Trophoblast cell (in vitro differentiated cells and primary cell): ENCODE measurements around the gene OSGEP.

Experiments used
- DNase-seq, 2 donors: peaks; one replicate each; pipeline ENCODE4 v3.0.0-alpha.2; 2016
- H2AFZ ChIP-seq: 2 replicates; pipeline ENCODE4 v1.6.1; 2013; ENCODE audit warnings: low read length, moderate library complexity, mild to moderate bottlenecking; ENCODE audit not compliant: insufficient read depth, poor library complexity
- H2AK5ac ChIP-seq: 2 replicates; pipeline ENCODE4 v1.6.1; 2013; ENCODE audit warnings: mild to moderate bottlenecking, low read length
- H2BK120ac ChIP-seq: 2 replicates; pipeline ENCODE4 v1.6.1; 2013; ENCODE audit warnings: low read length, mild to moderate bottlenecking, moderate library complexity; ENCODE audit not compliant: insufficient read depth, poor library complexity
- H2BK12ac ChIP-seq: 2 replicates; pipeline ENCODE4 v1.6.1; 2013; ENCODE audit warnings: mild to moderate bottlenecking, low read length, moderate library complexity
- H2BK5ac ChIP-seq: 2 replicates; pipeline ENCODE4 v1.6.1; 2013; ENCODE audit warnings: low read length, low read depth, moderate library complexity, mild to moderate bottlenecking; ENCODE audit not compliant: poor library complexity
- H3K14ac ChIP-seq: 2 replicates; pipeline ENCODE4 v1.6.1; 2013; ENCODE audit warnings: mild to moderate bottlenecking, low read length
- H3K18ac ChIP-seq: 2 replicates; pipeline ENCODE4 v1.6.1; 2013; ENCODE audit warnings: mild to moderate bottlenecking, low read length
- H3K23ac ChIP-seq: 2 replicates; pipeline ENCODE4 v1.6.1; 2013; ENCODE audit warnings: low read length
- H3K27ac ChIP-seq: 2 replicates; pipeline ENCODE4 v1.5.1; 2013; ENCODE audit warnings: low read depth, mild to moderate bottlenecking, inconsistent platforms, low read length, moderate library complexity
- H3K27me3 ChIP-seq: 2 replicates; pipeline ENCODE4 v1.6.1; 2013; ENCODE audit warnings: inconsistent platforms, mild to moderate bottlenecking, low read length, moderate library complexity; ENCODE audit not compliant: insufficient read depth
- H3K36me3 ChIP-seq, 2 experiments: 1 replicate in 1 of 2; 2 replicates in 1 of 2; pipeline ENCODE4 v1.6.1; 2013; ENCODE audit warnings: low read length in 2 of 2, mild to moderate bottlenecking in 2 of 2, moderate library complexity in 1 of 2; ENCODE audit not compliant: insufficient read depth in 2 of 2, control insufficient read depth in 1 of 2
- H3K4ac ChIP-seq: 2 replicates; pipeline ENCODE4 v1.6.1; 2013; ENCODE audit warnings: low read depth, mild to moderate bottlenecking, low read length, moderate library complexity
- H3K4me1 ChIP-seq, 2 experiments: 1 replicate in 1 of 2; 2 replicates in 1 of 2; pipeline ENCODE4 v1.6.1; 2013; ENCODE audit warnings: low read length in 2 of 2, mild to moderate bottlenecking in 2 of 2, moderate library complexity in 1 of 2; ENCODE audit not compliant: insufficient read depth in 2 of 2, control insufficient read depth in 1 of 2
- H3K4me2 ChIP-seq: 2 replicates; pipeline ENCODE4 v1.6.1; 2013; ENCODE audit warnings: inconsistent platforms, mild to moderate bottlenecking, low read length, moderate library complexity
- H3K4me3 ChIP-seq: 2 replicates; pipeline ENCODE4 v1.5.1; 2013; ENCODE audit warnings: mild to moderate bottlenecking, low read depth, low read length, inconsistent platforms
- H3K79me1 ChIP-seq: one replicate; pipeline ENCODE4 v1.6.1; 2013; ENCODE audit warnings: low read length
- H3K79me2 ChIP-seq: 2 replicates; pipeline ENCODE4 v1.6.1; 2013; ENCODE audit warnings: low read length, mild to moderate bottlenecking; ENCODE audit not compliant: control insufficient read depth, insufficient read depth, poor library complexity
- H3K9ac ChIP-seq: 2 replicates; pipeline ENCODE4 v1.6.1; 2013; ENCODE audit warnings: mild to moderate bottlenecking, low read length
- H3K9me3 ChIP-seq: 2 replicates; pipeline ENCODE4 v1.6.1; 2013; ENCODE audit warnings: low read depth, mild to moderate bottlenecking, control low read depth, inconsistent platforms, low read length; ENCODE audit not compliant: insufficient read depth
- H4K12ac ChIP-seq: 2 replicates; pipeline ENCODE4 v1.6.1; 2013; ENCODE audit warnings: low read depth, mild to moderate bottlenecking, low read length, moderate library complexity
- H4K8ac ChIP-seq: 2 replicates; pipeline ENCODE4 v1.6.1; 2013; ENCODE audit warnings: low read depth, mild to moderate bottlenecking, low read length, moderate library complexity
- H4K91ac ChIP-seq: one replicate; pipeline ENCODE4 v1.6.1; 2013; ENCODE audit warnings: low read depth, mild to moderate bottlenecking, low read length, moderate library complexity
- WGBS: extraction: QIAGEN DNeasy Blood & Tissue Kit; methylation state at CpG from one replicate; pipeline ENCODE4 v1.1.7; 2013; ENCODE audit warnings: missing lambda C conversion rate; ENCODE audit not compliant: insufficient read length, insufficient coverage; ENCODE audit errors: extremely low coverage; 5-methylcytosine and 5-hydroxymethylcytosine counted together

OSGEP gene

DNA sequence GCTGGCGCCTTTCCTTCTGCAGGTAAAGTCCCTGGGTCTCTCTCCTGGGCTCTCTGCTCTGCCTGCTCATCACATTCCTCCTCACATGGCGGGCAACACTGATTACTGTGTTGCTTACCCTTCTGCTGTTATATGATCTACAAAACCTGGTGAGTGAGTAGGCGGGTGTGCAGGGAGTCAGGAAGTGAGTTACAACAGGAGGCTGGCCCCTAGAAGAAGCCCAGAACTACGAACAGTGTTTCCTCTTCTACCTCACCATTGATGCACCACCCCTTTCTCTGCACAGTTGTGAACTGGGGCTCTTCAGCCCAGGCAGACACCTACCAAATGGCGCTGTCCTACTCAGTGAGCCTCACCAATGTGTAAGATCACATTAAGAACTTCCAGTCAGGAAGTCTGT, 13.7 kb downstream of the OSGEP start:
- Histone ChIP-seq H3K36me3 (peaks cover 2 to 3% of the 10 kb centered on the region in 2 experiments), H4K12ac (no peak overlapping the region), H3K27ac (no peak overlapping the region), H3K9me3 (peaks cover 2% of the 10 kb centered on the region), H3K9ac (no peak overlapping the region), H2BK120ac (no peak overlapping the region), H2AK5ac (no peak overlapping the region), H3K23ac (no peak overlapping the region), H3K4me2 (no peak overlapping the region), H3K4me1 (no peaks in the 10 kb centered on the region), H2AFZ (no peak overlapping the region), H4K91ac (no peak overlapping the region), H3K79me2 (no peaks in the 10 kb centered on the region), H2BK12ac (no peak overlapping the region), H3K27me3 (no peaks in the 10 kb centered on the region), H3K4me3 (no peak overlapping the region), H4K8ac (no peak overlapping the region), H3K79me1 (no peaks in the 10 kb centered on the region), H3K18ac (no peak overlapping the region), H2BK5ac (no peak overlapping the region), H3K14ac (no peak overlapping the region), H3K4ac (no peak overlapping the region)
- DNase-seq = no peak
- WGBS = no CpG with 5 or more reads among the region's 5 CpGs

DNA sequence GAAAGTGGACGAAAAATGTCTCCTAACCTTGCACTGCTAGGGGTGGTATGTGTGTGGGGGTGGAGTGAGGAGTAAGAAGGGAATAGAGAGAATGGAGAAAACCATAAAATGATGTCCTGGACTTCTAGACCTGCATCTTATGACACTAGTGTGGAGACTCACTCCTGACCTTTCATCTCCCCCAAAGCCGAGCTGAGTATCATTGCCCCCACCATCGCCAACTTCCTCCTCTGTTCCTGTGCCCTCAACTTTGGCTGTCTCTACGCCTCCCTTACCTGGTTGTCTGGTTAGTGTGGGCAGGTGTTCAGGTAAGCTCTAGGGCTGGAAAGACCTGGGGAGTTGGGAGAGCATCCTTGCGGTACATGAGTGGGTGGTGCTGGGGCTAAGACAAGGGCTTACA, 14.1 kb downstream of the OSGEP start:
- no peaks in the 10 kb centered on the region for H3K36me3 ChIP-seq
- H4K12ac ChIP-seq = no peak overlapping the region
- H3K4ac ChIP-seq = no peak overlapping the region
- H4K91ac ChIP-seq = no peak overlapping the region
- no peak overlapping the region for H2BK12ac ChIP-seq
- H3K79me2 ChIP-seq = no peaks in the 10 kb centered on the region
- H3K9ac ChIP-seq = no peak overlapping the region
- H3K4me3 ChIP-seq = no peak overlapping the region
- H2AFZ ChIP-seq = no peak overlapping the region
- no peak overlapping the region for H4K8ac ChIP-seq
- no CpG with 5 or more reads among the region's 5 CpGs for WGBS
- no peak for DNase-seq
- no peak overlapping the region for H3K18ac ChIP-seq
- H2AK5ac ChIP-seq = no peak overlapping the region
- H3K9me3 ChIP-seq = peaks cover 2% of the 10 kb centered on the region
- no peaks in the 10 kb centered on the region for H3K27me3 ChIP-seq
- no peak overlapping the region for H3K23ac ChIP-seq
- no peak overlapping the region for H3K27ac ChIP-seq
- H2BK120ac ChIP-seq = no peak overlapping the region
- no peak overlapping the region for H3K14ac ChIP-seq
- H3K79me1 ChIP-seq = no peaks in the 10 kb centered on the region
- no peak overlapping the region for H3K4me2 ChIP-seq
- no peak overlapping the region for H2BK5ac ChIP-seq
- no peaks in the 10 kb centered on the region for H3K4me1 ChIP-seq

DNA sequence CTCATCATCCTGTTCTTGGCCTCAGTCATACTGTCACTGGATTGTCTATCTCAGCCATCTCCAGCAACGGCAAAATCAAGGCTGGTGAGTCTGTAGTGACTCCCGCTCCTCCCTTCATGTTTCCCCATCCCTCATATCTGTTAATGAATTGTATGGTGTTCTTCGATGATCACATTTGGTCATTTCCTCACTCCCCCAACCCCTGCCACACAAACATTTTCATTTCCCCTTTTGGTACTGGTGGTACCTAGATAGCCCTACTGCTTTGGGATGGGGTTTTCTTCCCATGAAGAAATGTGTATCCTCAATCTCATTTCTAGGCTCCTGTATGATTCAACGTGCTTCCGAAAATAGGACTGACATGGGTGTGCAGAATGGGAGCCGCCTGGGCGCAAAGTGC, 15.9 kb downstream of the OSGEP start:
- H3K23ac ChIP-seq = no peak overlapping the region
- H3K9ac ChIP-seq = no peak overlapping the region
- no CpG with 5 or more reads among the region's 7 CpGs for WGBS
- no peak overlapping the region for H2BK12ac ChIP-seq
- no peak overlapping the region for H3K4ac ChIP-seq
- H4K12ac ChIP-seq = no peak overlapping the region
- H3K18ac ChIP-seq = no peak overlapping the region
- no peaks in the 10 kb centered on the region for H3K27me3 ChIP-seq
- no peak overlapping the region for H2AFZ ChIP-seq
- no peaks in the 10 kb centered on the region for H3K79me1 ChIP-seq
- DNase-seq = no peak
- no peak overlapping the region for H3K27ac ChIP-seq
- H2AK5ac ChIP-seq = no peak overlapping the region
- H3K36me3 ChIP-seq = no peaks in the 10 kb centered on the region
- H3K4me2 ChIP-seq = no peak overlapping the region
- no peak overlapping the region for H4K8ac ChIP-seq
- H3K4me3 ChIP-seq = no peak overlapping the region
- H3K79me2 ChIP-seq = no peaks in the 10 kb centered on the region
- no peak overlapping the region for H4K91ac ChIP-seq
- no peak overlapping the region for H3K14ac ChIP-seq
- no peaks in the 10 kb centered on the region for H3K4me1 ChIP-seq
- no peak overlapping the region for H2BK120ac ChIP-seq
- no peak overlapping the region for H2BK5ac ChIP-seq
- peaks cover 2% of the 10 kb centered on the region for H3K9me3 ChIP-seq

DNA sequence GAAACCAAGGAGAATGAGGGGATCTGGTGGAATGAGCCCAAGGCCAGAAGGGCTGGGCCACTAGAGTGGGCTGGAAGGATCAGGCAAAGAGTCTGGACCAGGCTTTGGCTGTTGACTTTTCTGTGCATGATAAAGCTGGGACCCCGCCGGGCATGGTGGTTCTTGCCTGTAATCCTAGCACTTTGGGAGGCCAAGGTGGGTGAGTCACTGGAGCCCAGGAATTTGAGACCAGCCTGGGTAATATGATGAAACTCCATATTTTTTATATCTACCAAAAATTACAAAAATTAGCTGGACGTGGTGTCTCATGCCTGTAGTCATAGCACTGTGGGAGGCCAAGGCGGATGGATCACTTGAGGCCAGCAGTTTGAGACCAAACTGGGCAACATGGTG, 18.3 kb downstream of the OSGEP start:
- Histone ChIP-seq H3K27me3 (no peaks in the 10 kb centered on the region), H3K4me2 (no peak overlapping the region), H3K18ac (no peak overlapping the region), H2BK12ac (no peak overlapping the region), H3K23ac (no peak overlapping the region), H2AFZ (no peak overlapping the region), H3K9ac (no peak overlapping the region), H3K14ac (no peak overlapping the region), H2BK5ac (no peak overlapping the region), H3K4me3 (no peak overlapping the region), H4K91ac (no peak overlapping the region), H3K4me1 (no peaks in the 10 kb centered on the region), H3K27ac (no peak overlapping the region), H4K8ac (no peak overlapping the region), H3K4ac (no peak overlapping the region), H3K9me3 (no peaks in the 10 kb centered on the region), H3K36me3 (no peaks in the 10 kb centered on the region), H3K79me1 (no peaks in the 10 kb centered on the region), H2BK120ac (no peak overlapping the region), H3K79me2 (no peaks in the 10 kb centered on the region), H2AK5ac (no peak overlapping the region), H4K12ac (no peak overlapping the region)
- DNase-seq = no peak
- no CpG with 5 or more reads among the region's 4 CpGs for WGBS
